ENCODE data around the gene DUSP14. TPM values are rescaled to one million over a fixed set of nuclear protein-coding genes. Genes with fewer than 3 reads are reported as not detected.
A peak's percentile ranks its signal among the peaks of the same experiment; 100 is the strongest.

DUSP14 gene
- total RNA-seq, 1 donor from 2014 or later: 22.4 TPM

DNA sequence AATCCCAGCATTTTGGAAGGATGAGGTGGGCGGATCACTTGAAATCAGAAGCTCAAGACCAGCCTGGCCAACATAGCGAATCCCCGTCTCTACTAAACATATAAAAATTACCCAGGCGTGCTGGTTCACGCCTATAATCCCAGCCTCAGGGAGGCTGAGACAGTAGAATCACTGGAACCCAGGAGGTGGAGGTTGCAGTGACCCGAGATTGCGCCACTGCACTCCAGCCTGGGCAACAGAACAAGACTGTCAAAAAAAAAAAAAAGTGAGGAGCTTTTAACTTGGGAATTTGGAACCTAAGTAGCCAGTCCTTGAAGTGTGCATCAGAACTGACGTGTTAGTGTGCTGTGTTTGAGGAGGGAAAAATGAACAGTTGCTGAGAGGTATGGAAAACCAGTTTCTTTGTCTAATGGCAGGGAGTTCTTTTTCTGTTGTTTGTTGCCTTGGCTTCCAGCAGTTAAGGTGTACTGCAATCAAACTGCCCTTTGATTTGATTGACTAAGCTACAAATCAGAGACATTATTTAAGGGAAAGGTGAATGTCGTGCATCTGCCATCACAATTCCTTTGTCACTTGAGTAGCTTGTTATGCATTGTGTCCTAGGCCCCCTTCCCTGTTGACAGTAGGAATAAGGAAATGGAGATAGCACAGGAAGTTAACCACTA is 8.6 kb upstream of the DUSP14 start:
- DNase-seq (ENCODE audit: low spot score): no peak
- intact Hi-C loops (cut with DNase I): no loop called here

DNA sequence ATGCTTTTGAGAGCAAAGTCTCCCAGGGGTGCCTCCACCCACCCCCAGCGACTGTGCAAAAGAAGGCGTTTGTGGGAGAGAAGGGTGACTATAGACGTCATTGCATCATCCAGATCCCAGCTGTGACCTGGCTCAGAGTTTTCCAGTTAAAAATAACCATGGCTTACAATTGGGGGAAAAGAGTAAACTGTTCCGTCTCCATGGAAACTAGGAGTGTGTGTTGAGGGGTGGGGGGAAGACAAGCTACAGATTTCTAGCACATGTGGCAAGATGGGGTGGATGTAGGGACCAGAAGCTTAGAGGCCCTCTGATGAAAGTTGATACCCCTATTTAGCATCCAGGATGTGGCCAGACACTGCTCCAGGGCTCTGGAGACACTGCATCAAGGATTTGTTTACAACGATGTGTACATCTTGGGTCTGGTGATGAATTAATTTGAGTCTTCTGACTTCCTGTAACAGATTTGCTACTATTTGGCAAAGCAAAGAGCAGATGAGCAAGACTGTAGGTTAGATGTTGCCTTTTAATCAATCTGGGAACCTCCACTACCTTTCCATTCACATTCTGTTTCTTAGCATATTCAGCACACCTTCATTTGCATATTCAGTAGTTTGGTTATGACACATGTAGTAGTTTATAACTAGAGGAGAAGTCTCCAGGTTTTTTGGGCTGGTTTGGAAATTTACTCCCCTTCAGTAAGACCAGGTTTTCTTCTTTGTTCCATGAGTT is 6.2 kb upstream of the DUSP14 start:
- DNase-seq (ENCODE audit: low spot score): no peak
- intact Hi-C loops (cut with DNase I): no loop called here

GRCh38 chr17:37485938-37486570 is 3.6 kb upstream of the DUSP14 start:
- no peak for DNase-seq (ENCODE audit: low spot score)
- intact Hi-C loops (cut with DNase I): loop anchor here (5.0 kb wide), 1 partner anchor 79 kb away; the partner anchor contains the start of genes ACACA and TADA2A

DNA sequence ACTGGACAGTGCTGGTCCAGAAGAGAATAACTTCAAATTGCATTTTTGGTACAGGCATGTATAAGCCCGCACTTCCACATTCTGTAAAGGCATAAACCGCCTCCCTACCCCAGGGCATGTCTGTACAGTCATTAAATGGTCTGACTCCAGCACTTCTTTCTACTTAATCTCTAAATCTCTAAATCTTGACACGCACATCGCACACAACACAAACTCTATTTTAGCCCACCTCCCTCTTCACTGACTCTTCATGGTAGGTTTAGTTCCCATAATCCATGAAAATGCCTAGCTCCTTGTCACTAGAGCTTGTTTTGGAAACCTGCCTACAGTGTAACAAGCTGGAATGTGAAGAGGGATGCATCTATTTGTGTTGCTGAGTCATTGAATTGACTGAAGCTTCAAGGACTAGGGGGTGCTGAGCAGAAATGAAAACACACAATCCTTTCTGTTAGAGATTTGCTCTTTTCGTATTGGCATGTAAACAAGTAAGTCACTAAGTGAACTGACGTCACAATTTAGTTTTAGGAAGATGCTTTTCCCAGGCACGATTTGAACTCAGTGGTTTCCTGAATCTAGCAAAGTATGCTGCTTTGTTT is 1.6 kb upstream of the DUSP14 start:
- no peak for DNase-seq (ENCODE audit: low spot score)
- intact Hi-C loops (cut with DNase I): loop anchor here (5.0 kb wide), 1 partner anchor 81 kb away; the partner anchor contains the start of genes ACACA and TADA2A

DNA sequence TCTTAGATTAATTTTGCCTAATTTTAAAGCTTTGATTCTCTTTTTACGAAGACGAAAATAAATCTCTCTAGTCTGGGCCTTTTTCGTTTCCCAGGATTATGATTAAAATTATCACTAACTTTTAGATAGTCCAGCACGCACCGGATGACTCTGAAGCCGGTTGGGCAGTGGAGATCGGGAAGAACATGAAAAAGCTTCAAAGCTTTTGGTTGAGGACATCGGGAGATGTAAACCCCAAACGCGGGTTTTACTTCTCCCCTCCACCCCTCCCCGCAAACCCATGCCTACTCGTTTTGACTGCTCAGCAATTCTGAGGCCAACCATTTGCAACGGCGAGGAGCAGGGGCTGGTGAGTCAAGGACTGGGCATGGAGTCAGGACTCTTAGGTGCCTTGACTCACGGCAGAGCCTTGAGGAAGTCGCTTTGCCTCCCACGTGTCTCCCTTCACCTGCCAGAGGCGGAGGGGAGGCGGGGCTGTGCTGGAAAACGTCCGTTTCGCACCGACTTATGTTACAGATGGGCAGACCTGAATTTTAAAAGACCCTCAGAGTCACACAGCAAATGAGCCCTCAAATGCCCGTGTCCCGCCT is 989 bp upstream of the DUSP14 start:
- intact Hi-C loops (cut with DNase I): loop anchor here (5.0 kb wide), 1 partner anchor 81 kb away; the partner anchor contains the start of genes ACACA and TADA2A
- peak; percentile 82 for DNase-seq (ENCODE audit: low spot score)

DNA sequence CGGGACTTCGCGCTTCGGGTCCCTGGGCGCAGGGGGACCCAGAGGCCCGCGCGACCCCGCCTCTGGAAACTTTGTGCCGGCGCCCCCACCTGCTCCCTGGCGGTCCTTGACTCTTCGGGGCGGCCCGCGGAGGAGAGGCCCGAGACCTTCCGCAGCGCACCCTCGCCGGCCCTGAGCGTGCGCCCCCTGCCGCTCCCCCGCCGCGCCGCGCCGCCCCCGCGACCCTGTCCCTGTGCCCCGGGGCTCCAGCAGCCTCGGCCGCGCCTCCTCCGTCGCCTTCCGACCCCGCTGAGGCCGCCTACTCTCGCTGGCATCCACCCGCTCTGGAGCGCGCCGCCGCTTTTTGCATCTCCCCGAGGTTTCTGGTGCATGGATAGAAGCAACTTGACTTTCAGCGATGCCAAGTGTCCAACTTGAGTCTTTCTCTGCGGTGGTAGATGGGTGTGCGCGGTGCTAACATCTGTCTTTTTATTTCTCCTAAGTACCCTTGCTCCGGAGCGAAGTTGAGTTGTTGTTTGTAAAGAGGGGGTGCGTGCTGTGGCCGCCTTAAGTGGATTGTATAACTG is 414 bp downstream of the DUSP14 start:
- intact Hi-C loops (cut with DNase I): no loop called here
- peak; percentile 80 for DNase-seq (ENCODE audit: low spot score)

DNA sequence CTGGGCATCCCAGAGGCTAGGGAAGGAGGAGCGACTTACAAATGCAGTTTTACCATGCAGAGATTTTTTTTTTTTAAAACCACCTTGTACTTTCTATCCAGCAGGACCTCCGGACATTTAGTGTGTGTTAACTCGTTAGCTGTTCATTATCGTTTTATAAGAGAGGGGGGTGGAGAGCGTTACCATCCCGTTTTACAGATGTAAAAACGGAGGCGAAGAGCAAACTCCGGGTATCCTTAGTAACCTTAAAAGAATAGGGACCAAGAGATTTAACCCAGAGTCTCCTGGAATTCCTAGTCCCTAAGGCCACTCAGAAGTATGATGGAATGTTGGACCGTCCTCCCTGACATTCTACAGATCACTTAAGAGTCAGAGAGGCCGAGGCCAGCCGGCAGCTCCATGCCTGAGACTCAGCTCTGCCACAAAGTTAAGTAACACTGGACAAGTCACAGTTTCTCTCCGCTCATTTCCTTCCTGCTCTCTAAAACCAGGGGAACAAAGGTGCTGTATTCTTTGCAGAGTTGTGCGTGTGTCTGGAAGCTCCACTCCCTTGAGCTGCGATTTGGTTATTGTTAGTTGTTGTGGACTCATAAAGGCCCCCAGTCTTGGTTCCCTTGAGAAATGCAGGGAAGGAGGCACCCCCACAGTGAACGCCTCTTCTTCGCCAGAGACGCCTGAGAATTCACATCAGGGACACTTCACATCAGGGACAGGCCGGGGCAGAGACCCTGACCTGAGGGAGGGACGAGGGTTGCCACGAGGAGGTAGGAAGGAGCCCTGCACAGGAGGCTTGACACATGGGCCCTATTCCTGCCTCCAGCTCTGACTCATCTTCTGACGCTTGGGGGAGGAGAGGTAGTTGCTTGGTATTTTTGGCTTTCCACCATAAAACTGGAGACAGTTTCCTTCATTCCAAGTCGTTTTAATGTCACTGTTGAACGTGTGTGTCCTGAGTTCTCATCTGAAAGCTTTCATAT is 1.2 kb downstream of the DUSP14 start:
- DNase-seq (ENCODE audit: low spot score): no peak
- intact Hi-C loops (cut with DNase I): no loop called here

GRCh38 chr17:37492167-37492566 is 2.5 kb downstream of the DUSP14 start:
- intact Hi-C loops (cut with DNase I): no loop called here
- DNase-seq (ENCODE audit: low spot score): no peak

GRCh38 chr17:37493249-37494027 is 3.7 kb downstream of the DUSP14 start:
- no peak for DNase-seq (ENCODE audit: low spot score)
- intact Hi-C loops (cut with DNase I): no loop called here

- no peak for DNase-seq (ENCODE audit: low spot score)
- intact Hi-C loops (cut with DNase I): no loop called here
Observed at GRCh38 chr17:37494401-37494831, 4.7 kb downstream of the DUSP14 start.

DNA sequence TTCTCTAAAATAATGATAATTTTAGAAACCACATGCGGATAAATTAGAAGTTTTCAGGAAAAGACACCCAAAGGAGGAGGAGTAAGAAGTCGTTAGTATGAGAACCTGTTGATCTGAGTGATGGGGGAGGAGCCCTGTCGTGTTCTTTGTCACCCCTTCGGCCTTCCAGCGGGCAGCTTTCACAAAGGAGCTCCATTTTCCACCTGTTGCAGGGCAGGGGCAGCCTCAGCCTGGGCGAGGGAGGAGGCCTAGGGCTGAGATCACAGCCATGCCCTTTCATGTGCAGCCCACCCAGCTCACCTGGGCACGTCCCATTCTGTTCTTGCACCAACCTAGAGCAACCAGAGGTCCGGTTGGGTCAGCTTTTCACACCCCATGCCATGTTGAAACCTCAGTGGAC is 5.3 kb downstream of the DUSP14 start:
- no peak for DNase-seq (ENCODE audit: low spot score)
- intact Hi-C loops (cut with DNase I): no loop called here

GRCh38 chr17:37500378-37500777 is 10.7 kb downstream of the DUSP14 start:
- intact Hi-C loops (cut with DNase I): no loop called here
- DNase-seq (ENCODE audit: low spot score): no peak

GRCh38 chr17:37502009-37502936 is 12.6 kb downstream of the DUSP14 start:
- no peak for DNase-seq (ENCODE audit: low spot score)
- intact Hi-C loops (cut with DNase I): no loop called here

DNA sequence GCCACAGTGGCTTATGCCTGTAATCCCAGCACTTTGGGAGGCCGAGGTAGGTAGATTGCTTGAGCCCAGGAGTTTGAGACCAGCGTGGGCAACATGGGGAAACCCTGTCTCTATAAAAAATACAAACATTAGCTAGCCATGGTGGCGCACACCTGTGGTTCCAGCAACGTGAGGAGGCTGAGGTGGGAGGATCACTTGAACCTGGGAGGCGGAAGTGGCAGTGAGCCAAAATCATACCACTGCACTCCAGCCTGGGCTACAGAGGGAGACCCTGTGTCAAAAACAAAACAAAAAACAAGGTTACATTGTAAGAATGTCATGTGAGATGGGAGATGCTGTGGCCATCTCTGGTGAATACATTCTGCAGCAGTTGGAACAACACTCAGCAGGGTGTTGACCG is 13.5 kb downstream of the DUSP14 start:
- DNase-seq (ENCODE audit: low spot score): no peak
- intact Hi-C loops (cut with DNase I): no loop called here

DNA sequence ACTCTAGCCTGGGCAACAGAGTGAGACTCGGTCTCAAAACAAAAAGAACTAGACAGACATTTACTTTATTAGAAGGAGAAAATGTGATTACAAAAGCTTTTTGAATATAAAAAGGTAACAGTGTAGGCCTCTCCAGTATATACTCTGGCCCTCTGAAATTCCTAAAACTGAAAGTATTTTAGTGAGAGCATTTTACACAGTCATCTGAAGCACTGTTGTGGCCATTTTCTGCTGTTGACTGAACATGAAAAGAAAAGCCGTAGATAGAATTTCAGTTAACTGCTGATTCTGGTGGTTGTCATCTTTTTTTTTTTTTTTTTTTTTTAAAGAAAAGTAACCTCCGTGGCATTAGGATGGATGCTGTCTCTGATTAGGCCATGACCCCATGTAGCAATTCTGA is 15.6 kb downstream of the DUSP14 start:
- intact Hi-C loops (cut with DNase I): no loop called here
- no peak for DNase-seq (ENCODE audit: low spot score)

DNA sequence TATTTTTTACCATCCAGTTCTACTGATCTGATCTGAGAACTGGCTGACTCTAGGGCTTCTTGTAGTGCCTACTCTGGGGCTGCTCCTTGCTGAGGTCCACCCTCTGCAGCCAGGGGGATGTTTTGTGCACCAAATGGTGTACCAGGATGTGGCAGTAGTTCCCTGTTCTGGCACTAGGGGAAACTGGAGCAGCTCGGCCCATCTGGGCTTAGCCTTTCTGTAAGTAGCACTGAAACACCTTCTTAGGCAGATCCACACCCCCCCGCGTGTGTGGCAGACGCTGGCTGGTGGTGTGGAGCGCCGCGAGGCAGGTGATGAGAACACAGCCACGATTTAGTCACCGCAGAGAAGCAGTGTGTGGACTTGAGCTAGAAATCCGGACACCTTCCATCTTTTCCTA is 17.0 kb downstream of the DUSP14 start:
- DNase-seq (ENCODE audit: low spot score): no peak
- intact Hi-C loops (cut with DNase I): no loop called here

GRCh38 chr17:37507111-37507510 is 17.4 kb downstream of the DUSP14 start:
- DNase-seq (ENCODE audit: low spot score): no peak
- intact Hi-C loops (cut with DNase I): no loop called here
